ENCODE results near the gene TTN.
A peak's percentile ranks its signal among the peaks of the same experiment; 100 is the strongest.
"Not testable (repeated sequence)": the region's sequence is repeated elsewhere in the genome, so short reads cannot be mapped to it uniquely, and the experiment has no call there.

TTN gene

GRCh38 chr2:178529194-178529593 is 278.0 kb downstream of the TTN start:
- DNase-seq (ENCODE audit: low spot score) = no peak

DNA sequence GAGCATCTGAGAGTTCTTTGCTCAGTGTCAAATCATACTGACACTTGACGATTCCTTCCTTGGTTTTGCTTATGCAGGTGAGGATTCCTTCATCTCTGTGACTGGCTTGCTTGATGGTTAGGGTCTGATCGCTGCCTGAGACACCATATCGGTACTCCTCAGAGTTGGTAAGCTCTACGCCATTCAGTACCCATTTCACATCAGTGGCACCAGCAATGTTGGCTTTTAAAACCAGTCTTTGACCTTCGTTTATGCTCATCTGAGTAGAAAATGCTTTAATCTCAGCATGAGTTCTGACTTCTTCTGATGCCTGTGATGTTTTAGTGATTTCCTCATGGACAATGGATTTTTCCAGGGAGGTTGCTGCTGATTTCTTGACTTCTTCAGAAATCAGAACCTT is 278.6 kb downstream of the TTN start:
- no peak for DNase-seq (ENCODE audit: low spot score)

- DNase-seq (ENCODE audit: low spot score) = no peak
Measured at GRCh38 chr2:178527592-178527991, 279.6 kb downstream of the TTN start.

GRCh38 chr2:178526256-178526655 is 281.0 kb downstream of the TTN start:
- no peak for DNase-seq (ENCODE audit: low spot score)

DNA sequence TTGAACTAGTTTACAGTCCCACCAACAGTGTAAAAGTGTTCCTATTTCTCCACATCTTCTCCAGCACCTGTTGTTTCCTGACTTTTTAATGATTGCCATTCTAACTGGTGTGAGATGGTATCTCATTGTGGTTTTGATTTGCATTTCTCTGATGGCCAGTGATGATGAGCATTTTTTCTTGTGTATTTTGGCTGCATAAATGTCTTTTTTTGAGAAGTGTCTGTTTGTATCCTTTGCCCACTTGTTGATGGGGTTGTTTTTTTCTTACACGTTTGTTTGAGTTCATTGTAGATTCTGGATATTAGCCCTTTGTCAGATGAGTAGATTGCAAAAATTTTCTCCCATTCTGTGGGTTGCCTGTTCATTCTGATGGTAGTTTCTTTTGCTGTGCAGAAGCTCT is 281.8 kb downstream of the TTN start:
- not testable (repeated sequence) for DNase-seq (ENCODE audit: low spot score)

DNA sequence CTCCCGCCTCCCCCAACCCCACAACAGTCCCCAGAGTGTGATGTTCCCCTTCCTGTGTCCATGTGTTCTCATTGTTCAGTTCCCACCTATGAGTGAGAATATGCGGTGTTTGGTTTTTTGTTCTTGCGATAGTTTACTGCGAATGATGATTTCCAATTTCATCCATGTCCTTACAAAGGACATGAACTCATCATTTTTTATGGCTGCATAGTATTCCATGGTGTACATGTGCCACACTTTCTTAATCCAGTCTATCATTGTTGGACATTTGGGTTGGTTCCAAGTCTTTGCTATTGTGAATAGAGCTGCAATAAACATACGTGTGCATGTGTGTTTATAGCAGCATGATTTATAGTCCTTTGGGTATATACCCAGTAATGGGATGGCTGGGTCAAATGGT is 282.2 kb downstream of the TTN start:
- not testable (repeated sequence) for DNase-seq (ENCODE audit: low spot score)

DNA sequence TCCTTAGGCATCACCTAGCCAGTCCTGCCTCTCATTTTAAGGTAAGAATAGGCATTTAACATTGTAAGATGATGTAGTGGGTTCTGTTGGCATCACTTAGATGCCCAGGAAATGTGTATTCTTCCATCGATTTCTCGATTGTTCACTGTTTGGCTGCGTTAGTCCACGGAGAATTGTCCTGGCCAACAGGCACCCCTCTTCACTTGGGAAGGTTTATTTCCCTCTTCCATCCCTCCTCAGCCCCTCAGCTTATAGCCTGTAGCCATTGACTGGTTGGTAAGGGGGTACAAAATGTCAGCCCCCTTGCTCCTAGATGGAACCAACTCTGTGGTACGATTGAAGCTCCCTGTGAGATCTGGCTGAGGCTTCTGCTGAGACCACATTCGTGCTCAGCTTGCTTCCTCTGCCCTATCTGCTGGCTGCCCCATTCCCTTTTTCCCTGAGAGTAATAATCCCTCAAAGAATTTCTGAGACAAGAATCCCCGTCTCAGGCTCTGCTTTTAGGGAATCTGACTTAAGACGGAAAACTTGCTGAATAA is 283.6 kb downstream of the TTN start:
- DNase-seq (ENCODE audit: low spot score) = no peak

- DNase-seq (ENCODE audit: low spot score) = peak; percentile 74
Measured at GRCh38 chr2:178522950-178523595, 284.1 kb downstream of the TTN start.

- no peak for DNase-seq (ENCODE audit: low spot score)
Measured at GRCh38 chr2:178521304-178522150, 285.7 kb downstream of the TTN start.

GRCh38 chr2:178517496-178517895 is 289.7 kb downstream of the TTN start:
- no peak for DNase-seq (ENCODE audit: low spot score)

GRCh38 chr2:178514664-178515063 is 292.6 kb downstream of the TTN start:
- DNase-seq (ENCODE audit: low spot score) = no peak

GRCh38 chr2:178513876-178514275 is 293.3 kb downstream of the TTN start:
- no peak for DNase-seq (ENCODE audit: low spot score)

GRCh38 chr2:178512484-178512883 is 294.7 kb downstream of the TTN start:
- no peak for DNase-seq (ENCODE audit: low spot score)

DNA sequence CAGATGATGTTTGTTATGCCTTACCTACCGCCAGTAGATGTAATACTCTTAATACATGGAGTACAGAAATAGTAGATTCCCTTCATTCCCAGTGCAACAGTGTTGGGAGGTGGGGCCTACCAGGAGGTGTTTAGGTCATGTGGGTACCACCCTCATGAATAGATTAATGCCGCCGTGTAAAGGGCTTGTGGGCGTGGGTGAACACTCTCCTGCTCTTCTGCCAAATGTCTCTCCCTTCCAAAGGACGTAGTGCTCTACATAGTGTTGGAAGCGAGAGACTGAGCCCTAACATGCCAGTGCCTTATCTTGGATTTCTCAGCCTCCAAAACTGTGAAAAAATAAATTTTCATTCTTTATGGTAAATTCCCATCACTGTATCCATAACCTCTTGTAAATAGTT is 296.8 kb downstream of the TTN start:
- no peak for DNase-seq (ENCODE audit: low spot score)

GRCh38 chr2:178508646-178509045 is 298.6 kb downstream of the TTN start:
- no peak for DNase-seq (ENCODE audit: low spot score)

DNA sequence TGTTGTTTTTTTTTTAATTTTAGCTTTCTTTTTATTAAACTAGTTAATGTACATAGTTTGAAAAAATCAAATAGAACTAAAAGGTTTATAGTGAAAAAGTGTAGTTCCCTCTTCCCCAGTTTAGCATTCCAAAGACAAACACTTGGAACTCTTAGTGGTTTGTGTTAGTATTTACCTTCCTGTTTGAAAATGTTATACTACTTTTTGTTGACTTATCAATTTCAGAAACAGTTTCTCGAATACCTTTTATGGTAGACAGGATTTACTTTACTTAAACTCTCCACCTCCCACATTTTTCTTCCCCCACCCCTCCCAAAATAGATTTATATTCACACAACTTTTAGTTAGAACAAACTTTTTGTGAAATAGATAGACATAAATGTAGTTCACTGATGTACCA is 300.3 kb downstream of the TTN start:
- no peak for DNase-seq (ENCODE audit: low spot score)

DNA sequence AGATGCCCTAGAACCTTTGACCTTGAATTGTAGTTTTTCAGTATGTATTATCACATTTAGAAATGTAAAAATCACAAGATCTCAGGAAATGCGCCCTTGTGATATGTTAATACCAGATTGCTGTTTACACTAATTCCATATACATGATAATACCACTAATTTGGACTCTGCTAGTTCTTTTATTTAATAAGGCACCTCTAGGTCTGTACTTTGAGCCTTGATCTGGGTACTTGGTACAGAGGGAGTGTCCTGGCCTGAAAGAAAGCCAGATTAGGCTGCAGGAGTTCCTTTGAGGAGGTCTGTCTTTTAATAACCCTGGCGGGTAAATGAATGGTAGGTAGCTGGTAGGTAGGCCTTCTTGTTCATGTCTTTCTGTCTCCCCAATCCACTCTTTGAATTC is 300.7 kb downstream of the TTN start:
- no peak for DNase-seq (ENCODE audit: low spot score)

GRCh38 chr2:178506101-178506500 is 301.1 kb downstream of the TTN start:
- DNase-seq (ENCODE audit: low spot score) = no peak

DNA sequence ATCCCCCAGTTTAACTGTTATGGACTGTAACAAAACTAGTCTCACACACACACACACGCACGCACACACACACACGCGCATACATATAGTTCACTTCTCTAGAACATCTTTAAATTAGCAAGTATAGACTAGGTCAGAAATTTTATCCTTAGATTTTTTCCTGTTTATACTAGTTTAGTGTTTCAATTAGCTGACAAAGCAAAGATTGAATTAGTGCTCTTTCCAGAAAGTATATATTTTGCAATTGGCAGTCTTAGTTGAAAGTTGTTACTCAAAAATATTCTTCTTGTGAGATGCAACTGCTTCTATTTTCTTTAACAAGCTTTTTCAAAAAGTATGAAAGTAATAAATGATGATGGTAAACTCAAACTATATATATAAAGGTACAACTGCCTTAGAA is 304.5 kb downstream of the TTN start:
- no peak for DNase-seq (ENCODE audit: low spot score)

DNA sequence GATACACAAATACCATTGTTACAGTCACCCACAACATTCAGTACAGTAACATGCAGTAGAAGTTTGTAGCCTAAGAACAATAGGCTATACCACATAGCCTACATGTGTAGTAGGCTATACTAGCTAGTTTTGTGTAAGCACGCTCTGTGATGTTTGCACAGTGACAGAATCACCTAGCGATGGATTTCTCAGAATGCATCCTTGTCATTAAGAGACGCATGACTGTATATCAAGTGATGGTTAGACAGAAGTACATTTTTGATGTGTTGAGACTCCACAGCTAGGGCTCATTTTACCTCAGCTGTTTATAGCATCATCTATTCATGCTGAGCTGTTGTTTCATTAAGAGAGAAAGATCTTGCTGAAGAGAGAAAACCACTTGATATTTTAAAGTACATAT is 307.6 kb downstream of the TTN start:
- DNase-seq (ENCODE audit: low spot score) = no peak

DNA sequence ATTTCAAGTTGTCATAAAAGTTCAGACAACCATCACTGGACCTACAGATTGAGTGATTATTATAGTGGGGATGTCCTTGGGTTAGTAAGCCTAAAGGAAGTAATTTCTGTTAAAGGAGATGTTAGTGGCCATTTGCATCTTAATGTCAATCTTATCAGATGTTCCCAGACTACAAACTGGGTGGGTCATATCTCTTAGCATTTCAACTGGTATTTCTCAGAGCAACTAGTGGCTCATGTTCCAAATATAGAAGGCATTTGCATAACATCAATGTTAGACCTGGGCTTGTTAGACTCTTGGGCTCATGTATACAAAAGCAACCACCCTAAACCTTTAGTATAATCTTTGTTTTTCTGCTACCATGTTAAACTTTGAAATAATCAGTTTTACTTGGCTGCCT is 309.1 kb downstream of the TTN start:
- no peak for DNase-seq (ENCODE audit: low spot score)

- no peak for DNase-seq (ENCODE audit: low spot score)
Measured at GRCh38 chr2:178496049-178496448, 311.2 kb downstream of the TTN start.

GRCh38 chr2:178491612-178492011 is 315.6 kb downstream of the TTN start:
- no peak for DNase-seq (ENCODE audit: low spot score)

Measured in HuH-7 (cell line).